ENCODE measurements around the gene POPDC3. TPM values are rescaled to one million over a fixed set of nuclear protein-coding genes. Genes with fewer than 3 reads are reported as not detected.

The POPDC3 gene
- total and polyA plus RNA-seq, 10 of the 15 experiments (the other 5 are each of a cell fraction or from before 2014, with no cell fraction given): 1.6 TPM; not detected in 9

GRCh38 chr6:105213272-105213671 lies 33.5 kb upstream of the POPDC3 start:
- in situ Hi-C loops (cut with MboI) (no loop called here), intact Hi-C loops (cut with micrococcal nuclease; ENCODE audit: unreplicated experiment) (no loop called here)
- Histone ChIP-seq H4K20me1 (ENCODE audit: control insufficient read depth, insufficient read depth) (no peaks in the 10 kb centered on the region), H3K27ac (ENCODE audit: control insufficient read depth, insufficient read depth) (no peak overlapping the region), H3K4me1 (ENCODE audit: control insufficient read depth, insufficient read depth, low read length) (0 out of 2 replicates have a peak, but pooled peaks cover 3% of the 10 kb centered on the region), H3K4me2 (ENCODE audit: control insufficient read depth, insufficient read depth) (no peak overlapping the region), H3K4me3 (no peak overlapping the region), H2AFZ (ENCODE audit: control insufficient read depth, low read depth, low read length) (no peak overlapping the region), H3K9ac (ENCODE audit: control insufficient read depth, insufficient read depth, low read length) (no peak overlapping the region), H3K79me2 (ENCODE audit: control insufficient read depth, insufficient read depth, low read length) (no peaks in the 10 kb centered on the region), H3K9me3 (replicated peaks; ENCODE audit: control insufficient read depth, insufficient read depth, low read length) (no peaks in the 10 kb centered on the region), H3K27me3 (replicated peaks in 1 of 2; ENCODE audit: control insufficient read depth in 2 of 2, insufficient read depth in 2 of 2, low read length in 1 of 2) (no peaks in the 10 kb centered on the region), H3K36me3 (ENCODE audit: control insufficient read depth in 2 of 2, insufficient read depth in 2 of 2, low read length in 1 of 2) (no peaks in the 10 kb centered on the region)
- FAIRE-seq (no peak), ATAC-seq (no peak), DNase-seq (ENCODE audit: low read depth, low spot score) (no peak)
- ChIA-PET SMC1A (ENCODE audit: uncharacterized antibody, unreplicated experiment) (no interaction called here), POLR2A (no interaction called here), CTCF (no interaction called here), RAD21 (ENCODE audit: unreplicated experiment) (no interaction called here)
- BruUV-seq (replicated peaks): no TSS peak
- TF ChIP-seq NFYA (IDR thresholded peaks at IDR 0.05; ENCODE audit: borderline replicate concordance, low read depth, low read length) (no peak), E2F8 (IDR thresholded peaks at IDR 0.05; ENCODE audit: low read depth, partially characterized antibody) (no peak), ASH2L (IDR thresholded peaks at IDR 0.05; ENCODE audit: borderline replicate concordance, low read depth) (no peak), ZZZ3 (IDR thresholded peaks at IDR 0.05; ENCODE audit: control insufficient read depth, insufficient read length, low read depth) (no peak), SIN3A (IDR thresholded peaks at IDR 0.05; ENCODE audit: low read depth, low read length) (no peak), KAT2A (conservative IDR thresholded peaks at IDR 0.05; ENCODE audit: control insufficient read depth, low read depth, low read length) (no peak), HDGF (IDR thresholded peaks at IDR 0.05) (no peak), BCLAF1 (IDR thresholded peaks at IDR 0.05) (no peak), SIX5 (IDR thresholded peaks at IDR 0.05; ENCODE audit: low read depth, low read length, severe bottlenecking) (no peak), CTCF (IDR thresholded peaks at IDR 0.05 in 2 of 3, conservative IDR thresholded peaks at IDR 0.05 in 1 of 3; ENCODE audit: control insufficient read depth in 2 of 3, extremely low read depth in 1 of 3, insufficient read depth in 1 of 3, low read depth in 3 of 3, low read length in 3 of 3) (no peak), PRDM15 (CRISPR knock-in tag; IDR thresholded peaks at IDR 0.05) (no peak)

All from GM12878 (cell line).